ENCODE measurements around the gene S1PR4. TPM values are rescaled to one million over a fixed set of nuclear protein-coding genes. Genes with fewer than 3 reads are reported as not detected.
A peak's percentile ranks its signal among the peaks of the same experiment; 100 is the strongest.

The S1PR4 gene
- total RNA-seq, 4 donors from 2014 or later, result 0.87 to 3.4 (median 0.97) TPM

- Histone ChIP-seq H3K9me3 (no peaks in the 10 kb centered on the region), H3K27me3 (peaks cover 0 to 6% (median 0%) of the 10 kb centered on the region in 3 donors), H3K27ac (peak overlapping the region in 3 of 4 donors; percentile 46 to 60 (median 54)), H3K4me3 (no peak overlapping the region), H3K36me3 (no peaks in the 10 kb centered on the region), H3K4me1 (no peaks in the 10 kb centered on the region)
- ATAC-seq, result peak in 1 of 2 donors; percentile 33
- in situ Hi-C loops (cut with MboI; ENCODE audit: low sequenced_read_pairs in 4 of 4) (no loop called here), intact Hi-C loops (cut with DNase I; ENCODE audit: low total_unique reads) (no loop called here)
- no peak for TF ChIP-seq POLR2A (IDR thresholded peaks at IDR 0.05)
- DNase-seq, result no peak
Observed at GRCh38 chr19:3142292-3142670, 36.3 kb upstream of the S1PR4 start.

- H3K9me3 ChIP-seq, result no peaks in the 10 kb centered on the region
- no peaks in the 10 kb centered on the region for H3K36me3 ChIP-seq
- peak overlapping the region in 2 of 4 donors; percentile 46 to 60 for H3K27ac ChIP-seq
- TF ChIP-seq CTCF (IDR thresholded peaks at IDR 0.05 in 4 of 5, conservative IDR thresholded peaks at IDR 0.05 in 1 of 5) (no peak), POLR2A (IDR thresholded peaks at IDR 0.05) (no peak)
- no peaks in the 10 kb centered on the region for H3K4me1 ChIP-seq
- ATAC-seq, result no peak
- in situ Hi-C loops (cut with MboI; ENCODE audit: low sequenced_read_pairs in 4 of 4) (no loop called here), intact Hi-C loops (cut with DNase I; ENCODE audit: low total_unique reads) (no loop called here)
- peaks cover 0 to 6% (median 0%) of the 10 kb centered on the region in 3 donors for H3K27me3 ChIP-seq
- no peak overlapping the region for H3K4me3 ChIP-seq
- DNase-seq, result no peak
Observed at GRCh38 chr19:3142781-3143337, 35.7 kb upstream of the S1PR4 start.

GRCh38 chr19:3145909-3146676, 32.5 kb upstream of the S1PR4 start:
- Histone ChIP-seq H3K27ac (no peak overlapping the region), H3K4me1 (no peaks in the 10 kb centered on the region), H3K9me3 (no peaks in the 10 kb centered on the region), H3K4me3 (no peak overlapping the region), H3K36me3 (no peaks in the 10 kb centered on the region), H3K27me3 (peaks cover 4 to 11% (median 6%) of the 10 kb centered on the region in 3 donors)
- ATAC-seq (no peak), DNase-seq (no peak)
- intact Hi-C loops (cut with DNase I; ENCODE audit: low total_unique reads), result loop anchor here (2.0 kb wide), 1 partner anchor 17 kb away; no protein-coding TSS in a partner anchor
- in situ Hi-C loops (cut with MboI; ENCODE audit: low sequenced_read_pairs in 4 of 4), result no loop called here
- TF ChIP-seq CTCF (IDR thresholded peaks at IDR 0.05 in 4 of 5, conservative IDR thresholded peaks at IDR 0.05 in 1 of 5) (no peak), POLR2A (IDR thresholded peaks at IDR 0.05) (no peak)

- H3K27me3 ChIP-seq, result peaks cover 4 to 13% (median 6%) of the 10 kb centered on the region in 3 donors
Observed at GRCh38 chr19:3146677-3147100, 31.9 kb upstream of the S1PR4 start.

More at GRCh38 chr19:3146677-3147100, 31.9 kb upstream of the S1PR4 start:
- Histone ChIP-seq H3K27ac (no peak overlapping the region), H3K4me3 (no peak overlapping the region), H3K4me1 (no peaks in the 10 kb centered on the region), H3K36me3 (no peaks in the 10 kb centered on the region), H3K9me3 (no peaks in the 10 kb centered on the region)
- in situ Hi-C loops (cut with MboI; ENCODE audit: low sequenced_read_pairs in 4 of 4) (no loop called here), intact Hi-C loops (cut with DNase I; ENCODE audit: low total_unique reads) (loop anchor here (2.0 kb wide), 1 partner anchor 16 kb away; no protein-coding TSS in a partner anchor)
- TF ChIP-seq CTCF (IDR thresholded peaks at IDR 0.05 in 4 of 5, conservative IDR thresholded peaks at IDR 0.05 in 1 of 5) (peak; percentile 24 to 62 (median 60)), POLR2A (IDR thresholded peaks at IDR 0.05) (no peak)
- no peak for DNase-seq
- ATAC-seq, result no peak
